PFSK-1 (cell line): Measurements from ENCODE around the gene TM6SF1.

Experiments
- FOXP2 ChIP-seq: optimal IDR thresholded peaks from 2 replicates; pipeline ENCODE3; 2011; ENCODE audit warnings: borderline replicate concordance, control low read depth, inconsistent platforms; ENCODE audit not compliant: insufficient read depth; ENCODE audit errors: extremely low read length, extremely low read depth
- POLR2AphosphoS5 ChIP-seq: IDR thresholded peaks from 2 replicates; pipeline ENCODE4 v1.6.1; 2012; ENCODE audit warnings: low read depth, mild to moderate bottlenecking, control low read depth, low read length, moderate library complexity
- SIN3A ChIP-seq: IDR thresholded peaks from 2 replicates; pipeline ENCODE4 v1.6.1; 2012; ENCODE audit warnings: mild to moderate bottlenecking, low read length, moderate library complexity, borderline replicate concordance; ENCODE audit not compliant: insufficient read depth
- TAF1 ChIP-seq: IDR thresholded peaks from 2 replicates; pipeline ENCODE4 v1.6.1; 2012; ENCODE audit warnings: low read length, control low read depth, borderline replicate concordance; ENCODE audit not compliant: insufficient read depth
- TF ChIP-seq, protein P1 (sequence below), 2 experiments: IDR thresholded peaks; 2 replicates each; pipeline versions ENCODE4 v1.6.1 to v1.8.0; 2011 to 2012; ENCODE audit warnings: low read depth in 2 of 2, low read length in 2 of 2, control low read depth in 1 of 2, inconsistent platforms in 1 of 2, mild to moderate bottlenecking in 1 of 2, moderate library complexity in 1 of 2; ENCODE audit not compliant: insufficient read depth in 1 of 2

Gene TM6SF1

DNA sequence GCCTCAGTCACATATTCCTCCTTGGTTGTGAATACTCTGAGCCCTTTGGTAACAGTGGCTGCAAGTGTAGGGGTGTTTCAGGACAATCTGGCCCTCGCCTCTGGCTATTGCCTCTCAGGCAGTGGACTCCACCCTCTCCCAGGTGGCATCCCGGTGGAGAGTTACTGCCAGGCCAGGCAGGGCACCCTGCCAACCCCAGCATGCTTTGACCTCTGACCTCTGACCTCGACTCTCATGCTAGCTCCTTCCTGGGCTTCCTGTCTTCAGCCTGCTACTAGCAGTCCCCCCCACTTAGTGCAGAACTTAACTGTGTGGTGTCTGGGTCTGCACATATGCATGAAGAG lies 5.5 kb downstream of the TM6SF1 start:
- TF ChIP-seq, protein P1, sequence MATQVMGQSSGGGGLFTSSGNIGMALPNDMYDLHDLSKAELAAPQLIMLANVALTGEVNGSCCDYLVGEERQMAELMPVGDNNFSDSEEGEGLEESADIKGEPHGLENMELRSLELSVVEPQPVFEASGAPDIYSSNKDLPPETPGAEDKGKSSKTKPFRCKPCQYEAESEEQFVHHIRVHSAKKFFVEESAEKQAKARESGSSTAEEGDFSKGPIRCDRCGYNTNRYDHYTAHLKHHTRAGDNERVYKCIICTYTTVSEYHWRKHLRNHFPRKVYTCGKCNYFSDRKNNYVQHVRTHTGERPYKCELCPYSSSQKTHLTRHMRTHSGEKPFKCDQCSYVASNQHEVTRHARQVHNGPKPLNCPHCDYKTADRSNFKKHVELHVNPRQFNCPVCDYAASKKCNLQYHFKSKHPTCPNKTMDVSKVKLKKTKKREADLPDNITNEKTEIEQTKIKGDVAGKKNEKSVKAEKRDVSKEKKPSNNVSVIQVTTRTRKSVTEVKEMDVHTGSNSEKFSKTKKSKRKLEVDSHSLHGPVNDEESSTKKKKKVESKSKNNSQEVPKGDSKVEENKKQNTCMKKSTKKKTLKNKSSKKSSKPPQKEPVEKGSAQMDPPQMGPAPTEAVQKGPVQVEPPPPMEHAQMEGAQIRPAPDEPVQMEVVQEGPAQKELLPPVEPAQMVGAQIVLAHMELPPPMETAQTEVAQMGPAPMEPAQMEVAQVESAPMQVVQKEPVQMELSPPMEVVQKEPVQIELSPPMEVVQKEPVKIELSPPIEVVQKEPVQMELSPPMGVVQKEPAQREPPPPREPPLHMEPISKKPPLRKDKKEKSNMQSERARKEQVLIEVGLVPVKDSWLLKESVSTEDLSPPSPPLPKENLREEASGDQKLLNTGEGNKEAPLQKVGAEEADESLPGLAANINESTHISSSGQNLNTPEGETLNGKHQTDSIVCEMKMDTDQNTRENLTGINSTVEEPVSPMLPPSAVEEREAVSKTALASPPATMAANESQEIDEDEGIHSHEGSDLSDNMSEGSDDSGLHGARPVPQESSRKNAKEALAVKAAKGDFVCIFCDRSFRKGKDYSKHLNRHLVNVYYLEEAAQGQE (IDR thresholded peaks at IDR 0.05; ENCODE audit: insufficient read depth in 1 of 2, low read depth in 2 of 2, low read length in 2 of 2), result no peak
- TF ChIP-seq FOXP2 (no peak), SIN3A (no peak), POLR2AphosphoS5 (no peak), TAF1 (no peak)

DNA sequence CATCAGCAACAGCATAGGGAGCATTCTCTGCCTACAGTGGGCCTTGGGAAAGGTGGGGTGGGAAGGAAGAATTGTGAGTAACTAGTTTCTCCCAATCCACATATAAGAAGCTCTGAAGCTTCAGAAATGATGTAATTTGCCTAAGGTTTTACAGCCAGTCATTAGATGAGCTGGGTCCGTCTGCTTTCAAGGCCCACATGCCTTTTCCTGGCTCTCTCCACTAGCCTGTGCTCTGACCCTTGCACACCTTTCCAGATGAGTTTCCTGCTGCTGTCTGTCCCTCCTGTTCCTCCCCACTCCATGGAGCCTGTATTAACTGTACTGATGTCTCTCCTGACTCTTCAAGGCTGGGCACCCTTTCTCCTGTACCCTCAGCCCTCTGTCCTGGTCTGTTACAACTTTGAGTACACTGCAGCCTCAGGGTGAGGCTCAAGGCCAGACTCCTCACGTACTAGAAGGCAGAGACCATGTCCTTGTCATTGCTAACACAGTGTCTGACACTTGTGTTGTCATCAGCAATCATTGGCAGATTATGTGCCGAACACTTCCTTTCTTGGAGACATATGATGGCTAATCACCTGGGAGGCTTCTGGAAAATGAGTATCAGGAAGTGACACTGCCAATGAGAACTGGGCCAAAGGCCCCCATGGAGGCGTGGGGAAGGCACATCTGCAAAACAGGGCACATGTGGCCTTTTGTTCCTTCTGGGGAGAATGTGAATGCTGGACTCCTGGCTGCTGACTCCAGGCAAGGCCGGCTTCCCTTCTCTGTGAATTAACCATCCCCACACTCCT lies 6.6 kb downstream of the TM6SF1 start:
- no peak for TF ChIP-seq TAF1
- TF ChIP-seq POLR2AphosphoS5, result no peak
- no peak for TF ChIP-seq SIN3A
- TF ChIP-seq FOXP2, result no peak
- TF ChIP-seq, protein P1 (IDR thresholded peaks at IDR 0.05; ENCODE audit: insufficient read depth in 1 of 2, low read depth in 2 of 2, low read length in 2 of 2), result no peak

GRCh38 chr15:83114856-83115255 lies 7.4 kb downstream of the TM6SF1 start:
- no peak for TF ChIP-seq SIN3A
- TF ChIP-seq, protein P1 (IDR thresholded peaks at IDR 0.05; ENCODE audit: insufficient read depth in 1 of 2, low read depth in 2 of 2, low read length in 2 of 2), result no peak

DNA sequence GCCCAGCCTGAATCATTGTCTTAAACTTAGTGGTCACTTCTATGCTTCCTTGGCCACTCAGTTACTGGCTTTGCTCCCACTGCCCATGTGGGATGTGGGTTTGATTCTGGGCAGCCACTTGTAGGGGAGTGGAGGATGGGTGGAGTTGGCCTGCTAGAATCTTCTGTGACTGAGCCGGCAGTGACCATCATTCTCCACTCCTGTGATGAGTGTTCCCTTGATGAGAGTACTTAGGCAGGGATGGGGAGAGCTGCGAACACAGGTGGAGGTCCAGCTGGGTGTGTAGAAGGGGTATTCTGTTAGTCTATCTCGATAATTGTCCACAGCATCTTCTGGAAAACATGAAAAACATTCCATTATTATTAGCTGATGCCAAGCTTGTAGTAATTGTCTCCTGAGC lies 8.0 kb downstream of the TM6SF1 start:
- TF ChIP-seq SIN3A, result no peak
- no peak for TF ChIP-seq TAF1
- TF ChIP-seq, protein P1 (IDR thresholded peaks at IDR 0.05; ENCODE audit: insufficient read depth in 1 of 2, low read depth in 2 of 2, low read length in 2 of 2), result no peak
- no peak for TF ChIP-seq FOXP2
- TF ChIP-seq POLR2AphosphoS5, result no peak
